ENCODE measurements around the gene DLG1. TPM values are rescaled to one million over a fixed set of nuclear protein-coding genes. Genes with fewer than 3 reads are reported as not detected.

Gene DLG1
- total and polyA plus RNA-seq, 2 donors from 2014 or later = 19.4 to 101 TPM

DNA sequence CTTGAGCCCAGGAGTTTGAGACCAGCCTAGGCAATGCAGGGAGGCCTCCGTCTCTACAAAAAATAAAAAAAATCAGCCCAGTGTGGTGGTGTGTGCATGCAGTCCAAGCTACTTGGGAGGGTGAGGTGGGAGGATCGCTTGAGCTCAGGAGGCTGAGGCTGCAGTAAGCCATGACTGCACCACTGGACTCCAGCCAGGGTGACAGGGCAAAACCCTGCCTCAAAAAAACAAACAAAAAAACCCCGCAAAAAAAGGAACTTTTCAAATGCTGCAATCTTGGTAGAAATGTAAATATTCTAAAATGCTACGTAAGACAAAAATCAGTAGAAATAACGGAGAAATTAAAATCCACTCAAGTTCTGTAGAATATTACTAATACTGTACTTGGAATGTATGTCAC is 160.7 kb downstream of the DLG1 start:
- no peak for FAIRE-seq
- intact Hi-C loops (cut with DNase I) = no loop called here

DNA sequence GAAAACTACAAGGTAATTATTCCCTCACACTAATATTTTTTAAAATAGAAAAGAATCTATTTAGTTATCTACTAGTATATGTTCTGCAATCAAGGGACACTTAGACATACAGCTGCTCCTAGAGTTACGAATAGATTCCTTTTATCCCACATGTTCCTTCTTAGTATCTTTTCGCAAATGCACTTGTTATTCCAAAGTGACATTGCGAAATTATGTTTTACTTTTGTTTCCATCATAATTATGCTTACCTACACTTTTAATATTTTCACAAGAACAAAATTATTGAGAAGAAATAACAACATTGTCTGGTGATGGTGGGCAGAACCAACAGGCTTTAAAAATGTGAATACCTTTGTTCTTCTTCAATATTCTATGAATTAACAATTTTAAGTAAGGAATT is 161.7 kb downstream of the DLG1 start:
- no peaks in the 10 kb centered on the region for H3K9me3 ChIP-seq (ENCODE audit: control insufficient read depth in 2 of 3, insufficient read depth in 1 of 3, low read length in 3 of 3)
- FAIRE-seq (no peak), DNase-seq (no peak)
- intact Hi-C loops (cut with DNase I) = no loop called here
- H3K27me3 ChIP-seq (ENCODE audit: control insufficient read depth, insufficient read depth, low read length) = no peaks in the 10 kb centered on the region
- H3K27ac ChIP-seq (ENCODE audit: low read depth in 2 of 2, low read length in 2 of 2) = no peak overlapping the region
- no peak overlapping the region for H3K4me3 ChIP-seq (ENCODE audit: low read length in 3 of 3)
- H3K9ac ChIP-seq (ENCODE audit: low read length in 3 of 3) = no peak overlapping the region
- no peaks in the 10 kb centered on the region for H3K4me1 ChIP-seq (ENCODE audit: control insufficient read depth in 2 of 3, insufficient read depth in 2 of 3, low read depth in 1 of 3, low read length in 3 of 3)
- TF ChIP-seq, protein P1, sequence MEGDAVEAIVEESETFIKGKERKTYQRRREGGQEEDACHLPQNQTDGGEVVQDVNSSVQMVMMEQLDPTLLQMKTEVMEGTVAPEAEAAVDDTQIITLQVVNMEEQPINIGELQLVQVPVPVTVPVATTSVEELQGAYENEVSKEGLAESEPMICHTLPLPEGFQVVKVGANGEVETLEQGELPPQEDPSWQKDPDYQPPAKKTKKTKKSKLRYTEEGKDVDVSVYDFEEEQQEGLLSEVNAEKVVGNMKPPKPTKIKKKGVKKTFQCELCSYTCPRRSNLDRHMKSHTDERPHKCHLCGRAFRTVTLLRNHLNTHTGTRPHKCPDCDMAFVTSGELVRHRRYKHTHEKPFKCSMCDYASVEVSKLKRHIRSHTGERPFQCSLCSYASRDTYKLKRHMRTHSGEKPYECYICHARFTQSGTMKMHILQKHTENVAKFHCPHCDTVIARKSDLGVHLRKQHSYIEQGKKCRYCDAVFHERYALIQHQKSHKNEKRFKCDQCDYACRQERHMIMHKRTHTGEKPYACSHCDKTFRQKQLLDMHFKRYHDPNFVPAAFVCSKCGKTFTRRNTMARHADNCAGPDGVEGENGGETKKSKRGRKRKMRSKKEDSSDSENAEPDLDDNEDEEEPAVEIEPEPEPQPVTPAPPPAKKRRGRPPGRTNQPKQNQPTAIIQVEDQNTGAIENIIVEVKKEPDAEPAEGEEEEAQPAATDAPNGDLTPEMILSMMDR (IDR thresholded peaks at IDR 0.05; ENCODE audit: borderline replicate concordance, extremely low read depth, insufficient read depth) = no peak
- H3K36me3 ChIP-seq (ENCODE audit: control insufficient read depth in 2 of 3, insufficient read depth in 3 of 3, low read length in 3 of 3) = peaks cover 5 to 7% (median 5%) of the 10 kb centered on the region in 3 donors

More for the DNA sequence above, 160.7 kb downstream of the DLG1 start:
- Histone ChIP-seq H3K4me1 (ENCODE audit: control insufficient read depth in 2 of 3, insufficient read depth in 2 of 3, low read depth in 1 of 3, low read length in 3 of 3) (no peaks in the 10 kb centered on the region), H3K36me3 (ENCODE audit: control insufficient read depth in 2 of 3, insufficient read depth in 3 of 3, low read length in 3 of 3) (peaks cover 5 to 7% (median 5%) of the 10 kb centered on the region in 3 donors), H3K9me3 (ENCODE audit: control insufficient read depth in 2 of 3, insufficient read depth in 1 of 3, low read length in 3 of 3) (no peaks in the 10 kb centered on the region), H3K9ac (ENCODE audit: low read length in 3 of 3) (no peak overlapping the region), H3K27me3 (ENCODE audit: control insufficient read depth, insufficient read depth, low read length) (no peaks in the 10 kb centered on the region), H3K4me3 (ENCODE audit: low read length in 3 of 3) (no peak overlapping the region), H3K27ac (ENCODE audit: low read depth in 2 of 2, low read length in 2 of 2) (no peak overlapping the region)
- DNase-seq = no peak
- TF ChIP-seq, protein P1 (IDR thresholded peaks at IDR 0.05; ENCODE audit: borderline replicate concordance, extremely low read depth, insufficient read depth) = no peak

DNA sequence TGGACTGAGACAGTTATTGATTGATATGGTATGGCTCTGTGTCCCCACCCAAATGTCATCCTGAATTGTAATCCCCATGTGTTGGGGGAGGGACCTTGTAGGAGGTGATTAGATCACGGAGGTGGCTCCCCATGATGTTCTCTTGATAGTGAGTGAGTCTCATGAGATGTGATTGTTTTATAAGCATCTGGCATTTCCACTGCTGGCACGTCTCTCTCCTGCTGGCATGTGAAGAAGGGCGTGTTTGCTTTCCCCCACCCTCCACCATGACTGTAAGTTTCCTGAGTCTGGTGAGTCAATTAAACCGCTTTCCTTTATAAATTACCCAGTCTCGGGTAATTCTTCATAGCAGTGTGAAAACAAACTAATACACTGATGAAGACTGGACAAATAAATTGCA is 163.2 kb downstream of the DLG1 start:
- FAIRE-seq = no peak
- intact Hi-C loops (cut with DNase I) = no loop called here

More for the DNA sequence above, 163.2 kb downstream of the DLG1 start:
- Histone ChIP-seq H3K27me3 (ENCODE audit: control insufficient read depth, insufficient read depth, low read length) (no peaks in the 10 kb centered on the region), H3K4me3 (ENCODE audit: low read length in 3 of 3) (no peak overlapping the region), H3K9ac (ENCODE audit: low read length in 3 of 3) (no peak overlapping the region), H3K9me3 (ENCODE audit: control insufficient read depth in 2 of 3, insufficient read depth in 1 of 3, low read length in 3 of 3) (no peaks in the 10 kb centered on the region), H3K27ac (ENCODE audit: low read depth in 2 of 2, low read length in 2 of 2) (no peak overlapping the region), H3K36me3 (ENCODE audit: control insufficient read depth in 2 of 3, insufficient read depth in 3 of 3, low read length in 3 of 3) (peaks cover 5 to 7% (median 5%) of the 10 kb centered on the region in 3 donors), H3K4me1 (ENCODE audit: control insufficient read depth in 2 of 3, insufficient read depth in 2 of 3, low read depth in 1 of 3, low read length in 3 of 3) (no peaks in the 10 kb centered on the region)
- TF ChIP-seq, protein P1 (IDR thresholded peaks at IDR 0.05; ENCODE audit: borderline replicate concordance, extremely low read depth, insufficient read depth) = no peak
- no peak for DNase-seq
